Lower leg skin (tissue), 4 donors: Measurements from ENCODE around the gene ARMC2. TPM values are rescaled to one million over a fixed set of nuclear protein-coding genes. Genes with fewer than 3 reads are reported as not detected.
"Not testable (repeated sequence)": the region's sequence is repeated elsewhere in the genome, so short reads cannot be mapped to it uniquely, and the experiment has no call there.

Source experiments
- DNase-seq, 2 donors: peaks; one replicate each; pipeline ENCODE4 v3.0.0-alpha.2; 2019; ENCODE audit warnings: low spot score in 2 of 2
- H3K4me3 ChIP-seq: fragments of 200-600 bp; sonication (generic); 2 replicates; pipeline ENCODE4 v1.5.1; 2017; ENCODE audit warnings: mild to moderate bottlenecking, low read depth; ENCODE audit not compliant: poor library complexity, severe bottlenecking
- POLR2A ChIP-seq, 2 donors: fragments of 450-650 bp; IDR thresholded peaks; one replicate each; pipeline ENCODE4 v1.6.1; 2016 to 2017; ENCODE audit warnings: antibody characterized with exemption in 2 of 2, mild to moderate bottlenecking in 1 of 2, moderate library complexity in 1 of 2
- WGBS, 2 donors: methylation state at CpG; one replicate each; pipeline ENCODE4 v1.1.5; 2018; 5-methylcytosine and 5-hydroxymethylcytosine counted together
- intact Hi-C: fragments of 100-400 bp; cut with DNase I; formaldehyde crosslinking; loops from one replicate; pipeline ENCODE4 v1.15.0; 2023; ENCODE audit warnings: low total_unique reads
- total RNA-seq, 4 donors: library from RNA; depleted of rRNA; stranded (reverse); fragments of >200 nt; gene quantifications; one replicate each; pipeline ENCODE4 v1.1.0, GENCODE V29; 2016
- TF ChIP-seq, protein P1 (sequence below), 3 donors: fragments of 450-650 bp; IDR thresholded peaks; one replicate each; pipeline ENCODE4 v1.5.1; 2016; ENCODE audit warnings: antibody characterized with exemption in 3 of 3, mild to moderate bottlenecking in 3 of 3, moderate library complexity in 2 of 3

Gene ARMC2
- total RNA-seq, 4 donors from 2014 or later = 0.34 to 2.0 (median 1.2) TPM

DNA sequence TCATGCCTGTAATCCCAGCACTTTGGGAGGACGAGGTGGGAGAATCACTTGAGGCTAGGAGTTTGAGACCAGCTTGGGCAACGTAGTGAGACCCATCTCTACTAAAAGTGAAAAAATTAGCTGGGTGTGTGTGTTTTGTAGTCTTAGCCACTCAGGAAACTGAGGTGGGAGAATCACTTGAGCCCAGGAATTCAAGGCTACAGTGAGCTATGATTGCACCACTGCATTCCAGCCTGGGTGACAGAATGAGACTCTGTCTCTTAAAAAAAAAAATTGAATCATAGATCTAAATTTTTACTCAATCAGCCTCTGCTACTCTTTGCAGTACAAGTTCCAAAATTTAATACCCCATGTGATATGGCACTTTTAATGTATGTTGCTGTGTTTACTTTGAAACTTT is 121.6 kb downstream of the ARMC2 start:
- intact Hi-C loops = no loop called here
- no peak overlapping the region for H3K4me3 ChIP-seq
- TF ChIP-seq, protein P1, sequence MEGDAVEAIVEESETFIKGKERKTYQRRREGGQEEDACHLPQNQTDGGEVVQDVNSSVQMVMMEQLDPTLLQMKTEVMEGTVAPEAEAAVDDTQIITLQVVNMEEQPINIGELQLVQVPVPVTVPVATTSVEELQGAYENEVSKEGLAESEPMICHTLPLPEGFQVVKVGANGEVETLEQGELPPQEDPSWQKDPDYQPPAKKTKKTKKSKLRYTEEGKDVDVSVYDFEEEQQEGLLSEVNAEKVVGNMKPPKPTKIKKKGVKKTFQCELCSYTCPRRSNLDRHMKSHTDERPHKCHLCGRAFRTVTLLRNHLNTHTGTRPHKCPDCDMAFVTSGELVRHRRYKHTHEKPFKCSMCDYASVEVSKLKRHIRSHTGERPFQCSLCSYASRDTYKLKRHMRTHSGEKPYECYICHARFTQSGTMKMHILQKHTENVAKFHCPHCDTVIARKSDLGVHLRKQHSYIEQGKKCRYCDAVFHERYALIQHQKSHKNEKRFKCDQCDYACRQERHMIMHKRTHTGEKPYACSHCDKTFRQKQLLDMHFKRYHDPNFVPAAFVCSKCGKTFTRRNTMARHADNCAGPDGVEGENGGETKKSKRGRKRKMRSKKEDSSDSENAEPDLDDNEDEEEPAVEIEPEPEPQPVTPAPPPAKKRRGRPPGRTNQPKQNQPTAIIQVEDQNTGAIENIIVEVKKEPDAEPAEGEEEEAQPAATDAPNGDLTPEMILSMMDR (IDR thresholded peaks at IDR 0.05) = no peak
- no peak for TF ChIP-seq POLR2A (IDR thresholded peaks at IDR 0.05)
- no peak for DNase-seq
- 85 to 86% methylated on average over 2 of the region's 2 CpGs for WGBS, 2 donors

DNA sequence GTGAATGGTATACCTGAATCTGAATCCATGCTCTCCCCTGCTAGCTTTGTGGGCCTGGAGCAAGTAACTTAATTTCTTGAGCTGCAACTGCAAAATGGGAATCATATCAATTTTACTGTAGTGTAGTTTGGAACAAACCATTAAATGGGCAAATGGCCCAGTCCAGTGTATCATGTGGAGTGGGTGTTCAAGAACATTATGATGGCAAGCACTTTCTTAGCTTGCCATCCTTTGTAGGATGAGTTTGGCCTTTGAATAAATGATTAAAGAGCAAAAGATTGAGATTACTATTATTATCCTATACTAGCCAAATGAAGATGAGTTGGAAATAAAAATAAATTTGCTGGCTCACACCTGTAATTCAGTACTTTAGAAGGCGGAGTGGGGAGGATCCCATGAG is 126.0 kb downstream of the ARMC2 start:
- TF ChIP-seq, protein P1 (IDR thresholded peaks at IDR 0.05) = no peak
- no peak for TF ChIP-seq POLR2A (IDR thresholded peaks at IDR 0.05)
- no peak overlapping the region for H3K4me3 ChIP-seq
- 92 to 96% methylated on average over 1 of the region's 1 CpG for WGBS, 2 donors
- DNase-seq = no peak
- intact Hi-C loops = no loop called here

DNA sequence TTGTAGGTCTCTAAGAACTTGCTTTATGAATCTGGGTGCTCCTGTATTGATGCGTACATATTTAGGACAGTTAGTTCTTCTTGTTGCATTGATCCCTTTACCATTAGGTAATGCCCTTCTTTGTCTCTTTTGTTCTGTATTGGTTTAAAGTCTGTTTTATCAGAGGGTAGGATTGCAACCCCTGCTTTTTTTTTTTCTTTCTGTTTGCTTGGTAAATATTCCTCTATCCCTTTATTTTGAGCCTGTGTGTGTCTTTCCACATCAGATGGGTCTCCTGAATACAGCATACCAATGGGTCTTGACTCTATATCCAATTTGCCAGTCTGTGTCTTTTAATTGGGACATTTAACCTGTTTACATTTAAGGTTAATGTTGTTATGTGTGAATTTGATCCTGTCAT is 130.4 kb downstream of the ARMC2 start:
- DNase-seq, intact Hi-C loops, H3K4me3 ChIP-seq: not testable (repeated sequence)
- WGBS, 2 donors = 94 to 97% methylated on average over 1 of the region's 1 CpG

DNA sequence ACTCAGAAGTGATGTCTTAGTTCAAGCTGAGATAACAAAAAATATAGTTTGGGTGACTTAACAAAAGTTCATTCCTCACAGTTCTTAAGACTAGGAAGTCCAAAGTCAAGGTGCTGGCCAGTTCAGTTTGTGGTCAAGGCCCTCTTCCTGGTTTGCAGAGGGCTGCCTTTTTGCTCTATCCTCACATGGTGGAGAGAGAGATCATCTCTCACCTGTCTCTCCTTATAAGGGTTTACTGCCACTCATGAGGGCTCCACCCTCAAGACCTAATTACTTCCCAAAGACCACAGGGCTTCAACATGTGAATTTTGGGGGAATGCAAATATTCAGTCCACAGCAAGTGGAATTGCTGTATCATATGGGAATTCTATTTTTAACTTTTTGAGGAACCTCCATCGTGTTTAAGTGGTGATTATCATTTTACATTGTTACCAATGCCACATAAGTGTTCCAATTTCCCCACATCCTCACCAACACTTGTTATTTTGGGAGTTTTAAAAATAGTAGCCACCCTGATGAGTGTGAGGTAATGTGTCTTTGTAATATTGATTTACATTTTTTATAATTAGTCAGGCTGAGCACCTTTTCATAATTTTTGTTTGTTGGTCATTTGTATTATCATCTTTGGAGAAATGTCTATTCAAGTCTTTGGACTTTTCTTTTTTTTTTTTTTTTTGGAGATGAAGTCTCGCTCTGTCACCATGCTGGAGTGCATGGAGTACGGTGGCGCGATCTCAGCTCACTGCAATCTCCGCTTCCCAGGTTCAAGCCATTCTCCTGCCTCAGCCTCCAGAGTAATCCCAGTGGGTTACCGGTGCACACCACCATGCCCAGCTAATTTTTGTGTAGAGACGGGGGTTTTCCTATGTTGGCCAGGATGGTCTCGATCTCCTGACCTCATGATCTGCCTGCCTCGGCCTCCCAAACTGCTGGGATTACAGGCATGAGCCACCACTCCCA is 134.2 kb downstream of the ARMC2 start:
- WGBS, 2 donors = 96% methylated on average over 10 of the region's 10 CpGs
- intact Hi-C loops = no loop called here
- no peak overlapping the region for H3K4me3 ChIP-seq
- no peak for DNase-seq
- TF ChIP-seq, protein P1 (IDR thresholded peaks at IDR 0.05) = no peak
- TF ChIP-seq POLR2A (IDR thresholded peaks at IDR 0.05) = no peak

DNA sequence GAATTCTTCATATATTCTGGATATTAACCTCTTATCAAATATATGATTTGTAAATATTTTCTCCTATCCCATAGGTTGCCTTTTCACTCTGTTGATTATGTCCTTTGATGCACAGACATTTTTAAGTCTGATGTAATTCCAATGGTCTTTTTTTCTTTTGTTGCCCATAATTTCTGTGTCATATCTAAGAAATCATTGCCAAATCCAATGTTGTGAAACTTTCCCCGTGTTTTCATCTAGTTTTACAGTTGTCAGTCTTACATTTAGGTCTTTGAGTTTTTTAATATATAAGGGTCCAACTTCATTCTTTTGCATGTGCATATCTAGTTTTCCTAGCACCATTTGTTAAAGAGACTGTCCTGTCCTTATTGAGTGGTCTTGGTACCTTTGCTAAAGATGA is 134.9 kb downstream of the ARMC2 start:
- intact Hi-C loops = no loop called here
- TF ChIP-seq, protein P1 (IDR thresholded peaks at IDR 0.05) = no peak
- no peak for TF ChIP-seq POLR2A (IDR thresholded peaks at IDR 0.05)
- WGBS, 2 donors = 71 to 82% methylated on average over 1 of the region's 1 CpG
- DNase-seq = no peak
- H3K4me3 ChIP-seq = no peak overlapping the region

DNA sequence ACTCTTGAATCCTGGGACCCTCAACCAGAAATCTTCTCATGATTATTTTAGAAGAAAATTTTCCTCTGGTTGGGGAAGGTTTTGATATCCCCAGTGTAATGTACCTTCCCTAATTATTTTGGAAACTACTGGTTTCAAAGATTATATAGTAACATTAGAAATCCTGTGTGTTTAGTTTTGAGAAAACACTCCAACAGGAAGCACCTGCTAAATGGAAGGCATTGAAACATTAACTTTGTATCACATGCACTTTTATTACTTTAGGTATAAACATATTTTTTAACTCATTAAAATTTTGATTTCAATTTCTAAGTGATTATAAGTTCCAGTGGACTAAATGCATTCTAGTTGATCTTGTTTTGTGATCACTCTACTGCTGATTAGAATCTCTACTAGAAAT is 137.1 kb downstream of the ARMC2 start:
- no peak for TF ChIP-seq POLR2A (IDR thresholded peaks at IDR 0.05)
- TF ChIP-seq, protein P1 (IDR thresholded peaks at IDR 0.05) = no peak
- intact Hi-C loops = no loop called here
- H3K4me3 ChIP-seq = no peak overlapping the region
- DNase-seq = no peak
